Gastrocnemius medialis (tissue), 4 donors: ENCODE data around the gene EEF1G. TPM values are rescaled to one million over a fixed set of nuclear protein-coding genes. Genes with fewer than 3 reads are reported as not detected.

Experiments
- ATAC-seq, 2 donors: fragments of 150-250 bp; one replicate each; pipeline ENCODE4 v1.9.1; 2016
- DNase-seq, 2 donors: peaks; one replicate each; pipeline ENCODE4 v3.0.0-alpha.2; 2019
- H3K27ac ChIP-seq, 4 donors: fragments of 200-600 bp; sonication (generic); 1 replicate in 1 of 4; 2 replicates in 3 of 4; pipeline ENCODE4 v1.5.1; 2016 to 2018; ENCODE audit warnings: mild to moderate bottlenecking in 2 of 4, moderate library complexity in 1 of 4
- H3K27me3 ChIP-seq, 3 donors: fragments of 200-600 bp; sonication (generic) in 2 of 3; 1 replicate in 1 of 3; 2 replicates in 2 of 3; pipeline versions ENCODE4 v1.5.1 to v1.6.0; 2016 to 2019; ENCODE audit warnings: mild to moderate bottlenecking in 1 of 3, moderate library complexity in 1 of 3
- H3K36me3 ChIP-seq, 2 donors: fragments of 200-600 bp; sonication (generic) in 1 of 2; one replicate each; pipeline ENCODE4 v1.5.1; 2017 to 2018
- H3K4me1 ChIP-seq, 2 donors: fragments of 200-600 bp; sonication (generic) in 1 of 2; one replicate each; pipeline ENCODE4 v1.5.1; 2016 to 2017; ENCODE audit warnings: mild to moderate bottlenecking in 2 of 2
- H3K4me3 ChIP-seq, 4 donors: fragments of 200-600 bp; sonication (generic) in 3 of 4; 1 replicate in 1 of 4; 2 replicates in 3 of 4; pipeline ENCODE4 v1.5.1; 2016 to 2019; ENCODE audit warnings: mild to moderate bottlenecking in 2 of 4
- H3K9me3 ChIP-seq, 3 donors: fragments of 200-600 bp; sonication (generic) in 2 of 3; 1 replicate in 1 of 3; 2 replicates in 2 of 3; pipeline ENCODE4 v1.5.1; 2016 to 2019
- POLR2A ChIP-seq, 2 donors: fragments of 450-650 bp; IDR thresholded peaks; one replicate each; pipeline ENCODE4 v1.6.1; 2017; ENCODE audit warnings: antibody characterized with exemption in 2 of 2, mild to moderate bottlenecking in 2 of 2, moderate library complexity in 2 of 2
- in situ Hi-C, 4 donors: fragments of 200-750 bp; cut with MboI; loops; one replicate each; pipeline versions ENCODE4 v1.15.0 to v1.8.0; 2017; ENCODE audit warnings: low sequenced_read_pairs in 4 of 4
- intact Hi-C: fragments of 100-400 bp; cut with DNase I; formaldehyde crosslinking; loops from one replicate; pipeline ENCODE4 v1.15.1; 2023; ENCODE audit warnings: low total_unique reads
- total RNA-seq, 4 donors: library from RNA; depleted of rRNA; stranded (reverse); fragments of >200 nt; gene quantifications; one replicate each; pipeline versions ENCODE4 v1.1.0 to v1.2.3, GENCODE V29; 2016
- TF ChIP-seq, protein P1 (sequence below), 5 experiments: fragments of 450-650 bp in 3 of 5; fragments of 200-600 bp in 2 of 5; sonication (generic) in 2 of 5; IDR thresholded peaks in 4 of 5; conservative IDR thresholded peaks in 1 of 5; 1 replicate in 4 of 5; 2 replicates in 1 of 5; pipeline ENCODE4 v1.5.1; 2016 to 2019; ENCODE audit warnings: antibody characterized with exemption in 5 of 5, mild to moderate bottlenecking in 3 of 5, moderate library complexity in 3 of 5

EEF1G gene
- total RNA-seq, 4 donors from 2014 or later: 1,797 to 2,946 (median 1,897) TPM

DNA sequence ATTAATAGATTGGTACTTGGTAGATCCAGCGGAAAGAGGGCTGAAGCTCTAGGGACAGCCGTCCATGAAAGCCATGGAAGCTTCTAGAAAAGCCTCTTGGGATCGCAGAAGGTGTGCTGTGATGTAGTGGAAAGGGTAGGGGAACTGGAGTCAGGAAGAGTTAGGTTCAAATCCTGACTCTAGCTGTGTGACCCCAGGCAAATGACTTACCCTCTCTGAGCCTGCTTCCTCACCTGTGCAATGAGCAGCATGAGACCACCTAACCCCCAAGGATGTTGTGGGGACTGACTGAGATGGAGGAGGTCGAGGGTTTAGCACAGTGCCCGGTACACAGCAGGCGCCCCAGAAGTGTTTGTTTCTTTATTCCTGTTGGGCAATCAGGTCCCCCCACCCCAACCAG lies 36.7 kb upstream of the EEF1G start:
- Histone ChIP-seq H3K9me3 (no peaks in the 10 kb centered on the region), H3K36me3 (peaks cover 0 to 6% of the 10 kb centered on the region in 2 donors), H3K27me3 (no peaks in the 10 kb centered on the region), H3K4me3 (no peak overlapping the region), H3K4me1 (peaks cover 16 to 21% of the 10 kb centered on the region in 2 donors), H3K27ac (no peak overlapping the region)
- ATAC-seq (no peak), DNase-seq (no peak)
- intact Hi-C loops (loop anchor here (5.0 kb wide), 1 partner anchor 82 kb away; no protein-coding TSS in a partner anchor), in situ Hi-C loops (loop anchor here in 1 of 4 donors (25.0 kb wide), 1 partner anchor 102 kb away; the partner anchor contains the start of genes BSCL2 and GNG3)
- no peak for TF ChIP-seq POLR2A (IDR thresholded peaks at IDR 0.05)
- TF ChIP-seq, protein P1, sequence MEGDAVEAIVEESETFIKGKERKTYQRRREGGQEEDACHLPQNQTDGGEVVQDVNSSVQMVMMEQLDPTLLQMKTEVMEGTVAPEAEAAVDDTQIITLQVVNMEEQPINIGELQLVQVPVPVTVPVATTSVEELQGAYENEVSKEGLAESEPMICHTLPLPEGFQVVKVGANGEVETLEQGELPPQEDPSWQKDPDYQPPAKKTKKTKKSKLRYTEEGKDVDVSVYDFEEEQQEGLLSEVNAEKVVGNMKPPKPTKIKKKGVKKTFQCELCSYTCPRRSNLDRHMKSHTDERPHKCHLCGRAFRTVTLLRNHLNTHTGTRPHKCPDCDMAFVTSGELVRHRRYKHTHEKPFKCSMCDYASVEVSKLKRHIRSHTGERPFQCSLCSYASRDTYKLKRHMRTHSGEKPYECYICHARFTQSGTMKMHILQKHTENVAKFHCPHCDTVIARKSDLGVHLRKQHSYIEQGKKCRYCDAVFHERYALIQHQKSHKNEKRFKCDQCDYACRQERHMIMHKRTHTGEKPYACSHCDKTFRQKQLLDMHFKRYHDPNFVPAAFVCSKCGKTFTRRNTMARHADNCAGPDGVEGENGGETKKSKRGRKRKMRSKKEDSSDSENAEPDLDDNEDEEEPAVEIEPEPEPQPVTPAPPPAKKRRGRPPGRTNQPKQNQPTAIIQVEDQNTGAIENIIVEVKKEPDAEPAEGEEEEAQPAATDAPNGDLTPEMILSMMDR (IDR thresholded peaks at IDR 0.05 in 4 of 5, conservative IDR thresholded peaks at IDR 0.05 in 1 of 5): no peak

DNA sequence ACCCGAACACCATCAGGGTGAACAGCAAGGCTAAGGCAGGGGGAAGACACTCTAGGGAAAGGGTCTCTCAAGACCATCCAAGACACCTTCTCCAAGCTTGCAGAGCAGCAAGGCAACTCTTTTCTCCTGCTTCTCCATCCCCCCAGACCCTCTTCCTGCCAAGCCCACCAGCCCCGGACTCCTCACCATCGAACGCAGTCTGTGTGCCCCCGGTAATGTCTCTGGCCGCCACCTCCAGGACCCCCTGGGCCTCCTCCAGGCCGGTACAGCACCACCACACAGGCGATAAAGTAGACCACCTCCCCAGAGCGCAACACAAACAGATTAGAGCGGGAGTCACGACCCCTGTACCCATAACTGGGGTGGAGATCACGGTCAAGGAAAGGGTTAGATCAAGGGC lies 35.1 kb upstream of the EEF1G start:
- Histone ChIP-seq H3K27ac (no peak overlapping the region), H3K36me3 (peaks cover 0 to 8% of the 10 kb centered on the region in 2 donors), H3K27me3 (no peaks in the 10 kb centered on the region), H3K4me1 (peaks cover 16 to 21% of the 10 kb centered on the region in 2 donors), H3K4me3 (no peak overlapping the region), H3K9me3 (no peaks in the 10 kb centered on the region)
- in situ Hi-C loops (loop anchor here in 1 of 4 donors (25.0 kb wide), 1 partner anchor 104 kb away; the partner anchor contains the start of genes BSCL2 and GNG3), intact Hi-C loops (no loop called here)
- DNase-seq: no peak
- ATAC-seq: no peak
- TF ChIP-seq, protein P1 (IDR thresholded peaks at IDR 0.05 in 4 of 5, conservative IDR thresholded peaks at IDR 0.05 in 1 of 5): no peak
- no peak for TF ChIP-seq POLR2A (IDR thresholded peaks at IDR 0.05)

DNA sequence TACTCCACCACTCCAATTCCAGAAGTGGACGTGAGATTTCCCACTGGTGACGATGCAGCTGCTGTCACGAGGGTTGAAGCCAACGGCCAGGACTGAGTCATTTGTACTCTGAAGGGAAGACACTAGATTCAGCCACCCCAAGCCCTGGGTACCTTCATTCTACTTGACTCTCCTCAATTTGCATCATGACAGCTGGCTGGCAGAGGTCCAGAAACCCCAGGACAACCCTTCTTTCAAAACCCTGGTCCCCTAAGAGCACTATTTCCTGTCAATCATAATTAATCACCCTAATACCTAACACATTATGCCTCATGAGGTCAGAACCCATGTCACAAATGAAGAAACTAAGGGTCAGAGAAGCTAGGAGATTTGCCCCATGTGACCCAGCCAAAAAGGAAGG lies 34.0 kb upstream of the EEF1G start:
- in situ Hi-C loops (loop anchor here in 1 of 4 donors (25.0 kb wide), 1 partner anchor 105 kb away; the partner anchor contains the start of genes BSCL2 and GNG3), intact Hi-C loops (no loop called here)
- peaks cover 0 to 8% of the 10 kb centered on the region in 2 donors for H3K36me3 ChIP-seq

DNA sequence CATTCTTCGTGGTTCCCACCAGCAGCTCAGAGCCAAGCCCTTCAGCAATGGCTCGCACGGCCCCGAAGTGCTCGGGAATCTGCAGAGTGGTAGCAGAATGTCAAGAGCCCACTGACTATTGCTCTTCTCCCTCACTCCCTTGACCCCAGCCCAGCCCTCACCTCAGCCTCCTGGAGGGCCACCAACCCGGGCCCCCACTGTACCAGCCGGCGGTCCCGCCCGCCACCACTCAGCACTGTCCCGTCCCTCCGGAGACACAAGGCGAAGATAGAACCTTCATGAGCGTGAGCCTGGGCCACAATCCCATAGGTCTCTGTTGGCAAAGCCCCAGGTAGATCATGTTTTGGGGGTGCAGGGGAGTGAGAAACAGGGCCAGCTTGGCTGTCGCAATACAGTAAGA lies 32.2 kb upstream of the EEF1G start:
- ATAC-seq (no peak), DNase-seq (no peak)
- in situ Hi-C loops (loop anchor here in 1 of 4 donors (25.0 kb wide), 1 partner anchor 106 kb away; the partner anchor contains the start of genes BSCL2 and GNG3), intact Hi-C loops (no loop called here)
- Histone ChIP-seq H3K4me1 (peaks cover 6 to 7% of the 10 kb centered on the region in 2 donors), H3K4me3 (no peak overlapping the region), H3K9me3 (no peaks in the 10 kb centered on the region), H3K27ac (no peak overlapping the region), H3K36me3 (peaks cover 0 to 8% of the 10 kb centered on the region in 2 donors), H3K27me3 (no peaks in the 10 kb centered on the region)
- TF ChIP-seq POLR2A (IDR thresholded peaks at IDR 0.05): no peak
- TF ChIP-seq, protein P1 (IDR thresholded peaks at IDR 0.05 in 4 of 5, conservative IDR thresholded peaks at IDR 0.05 in 1 of 5): no peak

More for the DNA sequence above, 34.0 kb upstream of the EEF1G start:
- H3K27ac ChIP-seq: no peak overlapping the region
- no peak overlapping the region for H3K4me3 ChIP-seq
- no peak for DNase-seq
- peaks cover 14 to 18% of the 10 kb centered on the region in 2 donors for H3K4me1 ChIP-seq
- H3K9me3 ChIP-seq: no peaks in the 10 kb centered on the region
- no peaks in the 10 kb centered on the region for H3K27me3 ChIP-seq
- TF ChIP-seq, protein P1 (IDR thresholded peaks at IDR 0.05 in 4 of 5, conservative IDR thresholded peaks at IDR 0.05 in 1 of 5): no peak
- no peak for ATAC-seq
